CD14-positive monocyte (primary cell): Measurements from ENCODE around the gene PDE4B. TPM values are rescaled to one million over a fixed set of nuclear protein-coding genes. Genes with fewer than 3 reads are reported as not detected.

ENCODE experiments used
- DNase-seq, 3 donors: peaks; one replicate each; pipeline ENCODE4 v3.0.0-alpha.2; 2011 to 2022
- H2AFZ ChIP-seq: 2 replicates; pipeline ENCODE4 v1.6.0; 2012; ENCODE audit warnings: mild to moderate bottlenecking, low read depth, low read length, inconsistent platforms; ENCODE audit not compliant: insufficient read depth, poor library complexity, severe bottlenecking
- H3K27ac ChIP-seq, 2 donors: 1 replicate in 1 of 2; 2 replicates in 1 of 2; pipeline ENCODE4 v1.5.1; 2012 to 2013; ENCODE audit warnings: low read length in 2 of 2, control low read depth in 1 of 2, inconsistent platforms in 1 of 2, low read depth in 1 of 2, mild to moderate bottlenecking in 1 of 2
- H3K27me3 ChIP-seq, 2 donors: one replicate each; pipeline versions ENCODE4 v1.6.0 to v1.6.1; 2011 to 2013; ENCODE audit warnings: low read length in 2 of 2; ENCODE audit not compliant: control insufficient read depth in 2 of 2, insufficient read depth in 2 of 2
- H3K36me3 ChIP-seq, 2 donors: replicated peaks in 1 of 2; 1 replicate in 1 of 2; 2 replicates in 1 of 2; pipeline versions ENCODE4 v1.5.1 to v1.6.1; 2012 to 2013; ENCODE audit warnings: low read length in 2 of 2, control low read depth in 1 of 2, inconsistent platforms in 1 of 2, mild to moderate bottlenecking in 1 of 2; ENCODE audit not compliant: insufficient read depth in 2 of 2, control insufficient read depth in 1 of 2
- H3K4me1 ChIP-seq, 2 donors: 1 replicate in 1 of 2; 2 replicates in 1 of 2; pipeline versions ENCODE4 v1.5.1 to v1.6.1; 2012 to 2013; ENCODE audit warnings: low read length in 2 of 2, control low read depth in 1 of 2, inconsistent platforms in 1 of 2, mild to moderate bottlenecking in 1 of 2, moderate library complexity in 1 of 2; ENCODE audit not compliant: insufficient read depth in 2 of 2, control insufficient read depth in 1 of 2
- H3K4me2 ChIP-seq: replicated peaks from 2 replicates; pipeline ENCODE3; 2012; ENCODE audit warnings: low read length, moderate library complexity, mild to moderate bottlenecking; ENCODE audit not compliant: poor library complexity, severe bottlenecking; ENCODE audit errors: extremely low read depth
- H3K4me3 ChIP-seq, 3 experiments: fragments of 200-600 bp in 1 of 3; sonication (generic) in 1 of 3; replicated peaks in 1 of 3; 1 replicate in 2 of 3; 2 replicates in 1 of 3; pipeline ENCODE4 v1.5.1; 2011 to 2013; ENCODE audit warnings: low read length in 3 of 3, mild to moderate bottlenecking in 3 of 3, control low read depth in 2 of 3, low read depth in 2 of 3, inconsistent platforms in 1 of 3, moderate library complexity in 1 of 3
- H3K79me2 ChIP-seq: 2 replicates; pipeline ENCODE4 v1.6.0; 2012; ENCODE audit warnings: mild to moderate bottlenecking, control low read depth, inconsistent platforms, low read length, moderate library complexity; ENCODE audit not compliant: insufficient read depth
- H3K9ac ChIP-seq: 2 replicates; pipeline ENCODE4 v1.6.0; 2017; ENCODE audit warnings: low read length, mild to moderate bottlenecking; ENCODE audit not compliant: insufficient read depth, poor library complexity, severe bottlenecking
- H3K9me3 ChIP-seq, 2 donors: replicated peaks in 1 of 2; 1 replicate in 1 of 2; 2 replicates in 1 of 2; pipeline versions ENCODE4 v1.5.1 to v1.6.1; 2012 to 2013; ENCODE audit warnings: low read length in 2 of 2, control low read depth in 1 of 2; ENCODE audit not compliant: control insufficient read depth in 1 of 2, insufficient read depth in 1 of 2
- H4K20me1 ChIP-seq: 2 replicates; pipeline ENCODE4 v1.6.0; 2012; ENCODE audit warnings: mild to moderate bottlenecking, low read length, control low read depth, moderate library complexity; ENCODE audit not compliant: insufficient read depth
- H3K27ac Mint-ChIP-seq, 7 donors: one replicate each; pipeline ENCODE4 v1.8.0; 2020; ENCODE audit warnings: mild to moderate bottlenecking in 7 of 7, mixed read lengths in 7 of 7, moderate library complexity in 6 of 7, inconsistent platforms in 2 of 7
- H3K27me3 Mint-ChIP-seq, 3 donors: one replicate each; pipeline ENCODE4 v1.8.0; 2021 to 2022; ENCODE audit warnings: low read depth in 3 of 3, mild to moderate bottlenecking in 3 of 3, mixed read lengths in 3 of 3, moderate library complexity in 3 of 3, inconsistent platforms in 1 of 3
- H3K36me3 Mint-ChIP-seq, 2 donors: one replicate each; pipeline ENCODE4 v1.8.0; 2020; ENCODE audit warnings: mixed read lengths in 2 of 2, inconsistent platforms in 1 of 2, mild to moderate bottlenecking in 1 of 2
- H3K4me1 Mint-ChIP-seq: one replicate; pipeline ENCODE4 v1.8.0; 2020; ENCODE audit warnings: mild to moderate bottlenecking, mixed read lengths
- H3K4me3 Mint-ChIP-seq, 2 donors: one replicate each; pipeline ENCODE4 v1.8.0; 2020; ENCODE audit warnings: mild to moderate bottlenecking in 2 of 2, mixed read lengths in 2 of 2, moderate library complexity in 1 of 2
- H3K9me3 Mint-ChIP-seq, 7 donors: one replicate each; pipeline ENCODE4 v1.8.0; 2020 to 2022; ENCODE audit warnings: mixed read lengths in 7 of 7, mild to moderate bottlenecking in 6 of 7, moderate library complexity in 6 of 7, inconsistent platforms in 2 of 7
- CTCF ChIP-seq: fragments of 200-600 bp; IDR thresholded peaks from one replicate; pipeline ENCODE4 v1.8.0; 2022; ENCODE audit warnings: antibody characterized with exemption, mild to moderate bottlenecking
- WGBS: methylation state at CpG from one replicate; pipeline ENCODE4 v1.1.5; 2013; ENCODE audit warnings: missing lambda C conversion rate; ENCODE audit not compliant: insufficient coverage; 5-methylcytosine and 5-hydroxymethylcytosine counted together
- intact Hi-C, 2 donors: fragments of 100-400 bp; cut with micrococcal nuclease; formaldehyde crosslinking; loops; one replicate each; pipeline versions ENCODE4 v1.15.0 to v1.15.1; 2023
- polyA plus RNA-seq, 3 donors: library from polyadenylated mRNA; depleted of rRNA in 1 of 3; unstranded in 2 of 3; stranded (reverse) in 1 of 3; fragments of 300-500 nt in 2 of 3; fragments of >200 nt in 1 of 3; fragmentation: Illumina TruSeq in 2 of 3; gene quantifications; 1 replicate in 2 of 3; 2 replicates in 1 of 3; pipeline ENCODE4 v1.2.3, GENCODE V29; 2012 to 2021

The PDE4B gene
- polyA plus RNA-seq, 3 donors: 17.2 to 52.8 (median 25.2) TPM

GRCh38 chr1:65979136-65980044 lies 186.7 kb downstream of the PDE4B start:
- no peak overlapping the region for H3K4me3 Mint-ChIP-seq
- H3K4me1 ChIP-seq: no peaks in the 10 kb centered on the region
- no peak overlapping the region for H2AFZ ChIP-seq
- intact Hi-C loops: no loop called here
- DNase-seq: no peak
- no peak overlapping the region for H3K27ac Mint-ChIP-seq
- H3K36me3 ChIP-seq: no peaks in the 10 kb centered on the region
- no peaks in the 10 kb centered on the region for H4K20me1 ChIP-seq
- no peaks in the 10 kb centered on the region for H3K79me2 ChIP-seq
- H3K9ac ChIP-seq: no peak overlapping the region
- no peaks in the 10 kb centered on the region for H3K4me1 Mint-ChIP-seq
- WGBS: 95% methylated on average over 7 of the region's 7 CpGs
- H3K4me3 ChIP-seq: no peak overlapping the region
- peaks cover 14 to 26% (median 21%) of the 10 kb centered on the region in 7 donors for H3K9me3 Mint-ChIP-seq
- no peak overlapping the region for H3K27ac ChIP-seq
- no peaks in the 10 kb centered on the region for H3K27me3 ChIP-seq
- TF ChIP-seq CTCF: no peak
- peaks cover 13 to 30% of the 10 kb centered on the region in 2 donors for H3K9me3 ChIP-seq
- no peaks in the 10 kb centered on the region for H3K36me3 Mint-ChIP-seq
- no peak overlapping the region for H3K4me2 ChIP-seq
- H3K27me3 Mint-ChIP-seq: no peaks in the 10 kb centered on the region

GRCh38 chr1:65980237-65980636 lies 187.5 kb downstream of the PDE4B start:
- Histone ChIP-seq H3K36me3 (no peaks in the 10 kb centered on the region), H3K4me3 (no peak overlapping the region), H4K20me1 (no peaks in the 10 kb centered on the region), H3K27me3 (no peaks in the 10 kb centered on the region), H2AFZ (no peak overlapping the region), H3K79me2 (no peaks in the 10 kb centered on the region), H3K4me2 (no peak overlapping the region), H3K4me1 (no peaks in the 10 kb centered on the region), H3K9me3 (peaks cover 13 to 22% of the 10 kb centered on the region in 2 donors), H3K27ac (no peak overlapping the region), H3K9ac (no peak overlapping the region)
- no peaks in the 10 kb centered on the region for H3K27me3 Mint-ChIP-seq
- intact Hi-C loops: no loop called here
- no peak overlapping the region for H3K27ac Mint-ChIP-seq
- WGBS: no CpG with 5 or more reads among the region's 2 CpGs
- DNase-seq: no peak
- TF ChIP-seq CTCF: no peak
- H3K9me3 Mint-ChIP-seq: peaks cover 9 to 22% (median 14%) of the 10 kb centered on the region in 7 donors
- H3K4me1 Mint-ChIP-seq: no peaks in the 10 kb centered on the region
- no peak overlapping the region for H3K4me3 Mint-ChIP-seq
- no peaks in the 10 kb centered on the region for H3K36me3 Mint-ChIP-seq
